Large intestine (tissue), 3 donors: ENCODE results near the gene KLHL21. TPM values are rescaled to one million over a fixed set of nuclear protein-coding genes. Genes with fewer than 3 reads are reported as not detected.

Experiments
- DNase-seq, 2 donors: peaks; one replicate each; pipeline versions ENCODE4 v3.0.0 to v3.0.0-alpha.2; 2013
- H3K27ac ChIP-seq: one replicate; pipeline ENCODE4 v1.5.1; 2013; ENCODE audit warnings: low read length
- H3K27me3 ChIP-seq: 2 replicates; pipeline ENCODE4 v1.6.1; 2013; ENCODE audit warnings: low read length; ENCODE audit not compliant: control insufficient read depth, insufficient read depth
- H3K36me3 ChIP-seq: 2 replicates; pipeline ENCODE4 v1.6.1; 2013; ENCODE audit warnings: low read length; ENCODE audit not compliant: control insufficient read depth, insufficient read depth
- H3K4me1 ChIP-seq: one replicate; pipeline ENCODE4 v1.6.1; 2013; ENCODE audit warnings: low read length; ENCODE audit not compliant: control insufficient read depth, insufficient read depth
- H3K4me3 ChIP-seq: one replicate; pipeline ENCODE4 v1.5.1; 2013; ENCODE audit warnings: low read length
- H3K9me3 ChIP-seq: one replicate; pipeline ENCODE4 v1.6.1; 2013; ENCODE audit warnings: mild to moderate bottlenecking, low read depth, low read length, moderate library complexity; ENCODE audit not compliant: control insufficient read depth
- WGBS: methylation state at CpG from one replicate; pipeline ENCODE4 v1.1.5; 2013; ENCODE audit warnings: low lambda C conversion rate; ENCODE audit not compliant: insufficient coverage; 5-methylcytosine and 5-hydroxymethylcytosine counted together
- polyA plus RNA-seq: library from polyadenylated mRNA; unstranded; fragments of 120-200 nt; gene quantifications from one replicate; pipeline ENCODE4 v1.2.1, GENCODE V29; 2013

KLHL21 gene
- polyA plus RNA-seq, 1 donor, result 9.4 TPM

- H3K36me3 ChIP-seq, result peaks cover 56% of the 10 kb centered on the region
- no CpG with 5 or more reads among the region's 32 CpGs for WGBS
These were observed 23.0 kb upstream of the KLHL21 start for GRCh38 chr1:6625584-6626149.

GRCh38 chr1:6624710-6625583, 22.3 kb upstream of the KLHL21 start, which contains the start of gene THAP3:
THAP3 (plus strand) TSS chr1:6624868; CDS start chr1:6625219, 351 bp downstream.
- peak; percentile 71 to 90 for DNase-seq
- Histone ChIP-seq H3K4me1 (peaks cover 12% of the 10 kb centered on the region), H3K9me3 (no peaks in the 10 kb centered on the region), H3K27me3 (no peaks in the 10 kb centered on the region), H3K36me3 (peaks cover 57% of the 10 kb centered on the region), H3K4me3 (peak within 1 kb of the TSS; percentile 80), H3K27ac (peak within 1 kb of the TSS; percentile 67)
- WGBS, result no CpG with 5 or more reads among the region's 73 CpGs

More at GRCh38 chr1:6625584-6626149, 23.0 kb upstream of the KLHL21 start:
- DNase-seq, result peak; percentile 14 to 59
- Histone ChIP-seq H3K27ac (peak overlapping the region; percentile 67), H3K4me1 (peaks cover 12% of the 10 kb centered on the region), H3K27me3 (no peaks in the 10 kb centered on the region), H3K4me3 (peak overlapping the region; percentile 80), H3K9me3 (no peaks in the 10 kb centered on the region)

GRCh38 chr1:6623269-6623965, 20.7 kb upstream of the KLHL21 start:
- H3K9me3 ChIP-seq, result no peaks in the 10 kb centered on the region
- peaks cover 12% of the 10 kb centered on the region for H3K4me1 ChIP-seq
- 88% methylated on average over 5 of the region's 14 CpGs for WGBS
- H3K36me3 ChIP-seq, result peaks cover 51% of the 10 kb centered on the region
- no peaks in the 10 kb centered on the region for H3K27me3 ChIP-seq
- no peak for DNase-seq
- H3K4me3 ChIP-seq, result no peak overlapping the region
- H3K27ac ChIP-seq, result no peak overlapping the region

- Histone ChIP-seq H3K27ac (no peak overlapping the region), H3K36me3 (peaks cover 48% of the 10 kb centered on the region), H3K4me1 (peaks cover 12% of the 10 kb centered on the region), H3K9me3 (no peaks in the 10 kb centered on the region), H3K27me3 (no peaks in the 10 kb centered on the region), H3K4me3 (no peak overlapping the region)
- no peak for DNase-seq
- no CpG with 5 or more reads among the region's 10 CpGs for WGBS
These were observed 19.9 kb upstream of the KLHL21 start for GRCh38 chr1:6622396-6623152.

- Histone ChIP-seq H3K27ac (no peak overlapping the region), H3K4me1 (peaks cover 12% of the 10 kb centered on the region), H3K4me3 (no peak overlapping the region), H3K9me3 (no peaks in the 10 kb centered on the region), H3K27me3 (no peaks in the 10 kb centered on the region), H3K36me3 (peaks cover 48% of the 10 kb centered on the region)
- no CpG with 5 or more reads among the region's 41 CpGs for WGBS
- DNase-seq, result no peak
These were observed 19.0 kb upstream of the KLHL21 start for GRCh38 chr1:6621429-6622391.

- no CpG with 5 or more reads among the region's 4 CpGs for WGBS
- Histone ChIP-seq H3K4me1 (no peaks in the 10 kb centered on the region), H3K27me3 (no peaks in the 10 kb centered on the region), H3K4me3 (no peak overlapping the region), H3K27ac (no peak overlapping the region), H3K36me3 (peaks cover 50% of the 10 kb centered on the region), H3K9me3 (no peaks in the 10 kb centered on the region)
- DNase-seq, result no peak
These were observed 16.4 kb upstream of the KLHL21 start for GRCh38 chr1:6619045-6619444.

- Histone ChIP-seq H3K36me3 (peaks cover 24% of the 10 kb centered on the region), H3K4me3 (peak overlapping the region; percentile 72), H3K27ac (no peak overlapping the region), H3K9me3 (no peaks in the 10 kb centered on the region), H3K4me1 (peaks cover 3% of the 10 kb centered on the region), H3K27me3 (no peaks in the 10 kb centered on the region)
- no CpG with 5 or more reads among the region's 82 CpGs for WGBS
- DNase-seq, result peak in 1 of 2 donors; percentile 22
These were observed 12.5 kb upstream of the KLHL21 start for GRCh38 chr1:6614929-6615785.

GRCh38 chr1:6614019-6614928, 11.6 kb upstream of the KLHL21 start:
- Histone ChIP-seq H3K4me1 (peaks cover 3% of the 10 kb centered on the region), H3K9me3 (no peaks in the 10 kb centered on the region), H3K36me3 (peaks cover 16% of the 10 kb centered on the region), H3K27ac (peak overlapping the region; percentile 77), H3K27me3 (no peaks in the 10 kb centered on the region), H3K4me3 (peak overlapping the region; percentile 72)
- no CpG with 5 or more reads among the region's 117 CpGs for WGBS
- DNase-seq, result peak; percentile 34 to 39
